Measurements from ENCODE around the gene MARVELD1.

MARVELD1 gene

DNA sequence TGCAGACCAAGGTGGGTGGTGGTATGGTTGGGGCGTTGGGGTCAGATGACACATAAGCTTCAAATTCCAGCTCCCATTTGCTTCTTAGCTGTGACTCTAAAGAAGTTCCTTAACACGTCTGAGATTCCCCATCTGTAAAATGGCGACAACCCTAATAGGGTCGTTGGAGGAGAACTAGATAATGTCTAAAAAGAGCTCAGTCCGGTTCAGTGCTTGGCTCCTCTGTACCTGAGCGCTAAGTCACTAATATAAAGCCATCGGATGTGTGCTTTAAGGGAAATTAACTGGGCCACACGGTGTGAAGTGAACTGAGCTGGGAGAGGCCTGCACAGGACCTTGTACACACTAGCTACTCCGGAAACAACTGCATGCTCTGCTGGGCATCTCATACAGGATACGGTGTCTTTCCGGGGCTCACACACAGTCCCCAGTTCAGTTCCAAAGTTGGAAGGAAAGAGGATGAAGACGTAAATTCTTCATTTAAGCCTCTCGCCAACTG is 22.9 kb downstream of the MARVELD1 start:
- Histone ChIP-seq H3K79me2 (ENCODE audit: low read length) (peaks cover 40% of the 10 kb centered on the region), H3K27ac (ENCODE audit: low read length) (no peak overlapping the region), H3K27me3 (replicated peaks; ENCODE audit: insufficient read depth, low read length) (no peaks in the 10 kb centered on the region), H3K9me3 (replicated peaks; ENCODE audit: insufficient read depth, low read length) (no peaks in the 10 kb centered on the region), H3K9me2 (replicated peaks; ENCODE audit: insufficient read depth, low read length) (no peaks in the 10 kb centered on the region), H3K4me2 (ENCODE audit: low read depth, low read length) (peak overlapping the region; percentile 81), H3K4me1 (ENCODE audit: low read length) (peaks cover 14% of the 10 kb centered on the region), H3K36me3 (replicated peaks; ENCODE audit: insufficient read depth, low read length) (no peaks in the 10 kb centered on the region), H3K9ac (ENCODE audit: low read length) (peak overlapping the region; percentile 3; the same call in 1 of the 2 replicates), H4K20me1 (ENCODE audit: insufficient read depth, low read length) (no peaks in the 10 kb centered on the region), H2AFZ (ENCODE audit: low read length) (peak overlapping the region; percentile 95), H3K4me3 (ENCODE audit: low read length) (peak overlapping the region; percentile 96), H3F3A (ENCODE audit: insufficient read depth, low read length) (no peaks in the 10 kb centered on the region)
- TF ChIP-seq EZH2 (optimal IDR thresholded peaks at IDR 0.05; ENCODE audit: low read depth, low read length) = no peak
- TF ChIP-seq, protein P1, sequence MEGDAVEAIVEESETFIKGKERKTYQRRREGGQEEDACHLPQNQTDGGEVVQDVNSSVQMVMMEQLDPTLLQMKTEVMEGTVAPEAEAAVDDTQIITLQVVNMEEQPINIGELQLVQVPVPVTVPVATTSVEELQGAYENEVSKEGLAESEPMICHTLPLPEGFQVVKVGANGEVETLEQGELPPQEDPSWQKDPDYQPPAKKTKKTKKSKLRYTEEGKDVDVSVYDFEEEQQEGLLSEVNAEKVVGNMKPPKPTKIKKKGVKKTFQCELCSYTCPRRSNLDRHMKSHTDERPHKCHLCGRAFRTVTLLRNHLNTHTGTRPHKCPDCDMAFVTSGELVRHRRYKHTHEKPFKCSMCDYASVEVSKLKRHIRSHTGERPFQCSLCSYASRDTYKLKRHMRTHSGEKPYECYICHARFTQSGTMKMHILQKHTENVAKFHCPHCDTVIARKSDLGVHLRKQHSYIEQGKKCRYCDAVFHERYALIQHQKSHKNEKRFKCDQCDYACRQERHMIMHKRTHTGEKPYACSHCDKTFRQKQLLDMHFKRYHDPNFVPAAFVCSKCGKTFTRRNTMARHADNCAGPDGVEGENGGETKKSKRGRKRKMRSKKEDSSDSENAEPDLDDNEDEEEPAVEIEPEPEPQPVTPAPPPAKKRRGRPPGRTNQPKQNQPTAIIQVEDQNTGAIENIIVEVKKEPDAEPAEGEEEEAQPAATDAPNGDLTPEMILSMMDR (IDR thresholded peaks at IDR 0.05; ENCODE audit: low read length) = no peak
- TF ChIP-seq EZH2phosphoT487 (IDR thresholded peaks at IDR 0.05; ENCODE audit: low read length) = no peak
- no peak for DNase-seq

DNA sequence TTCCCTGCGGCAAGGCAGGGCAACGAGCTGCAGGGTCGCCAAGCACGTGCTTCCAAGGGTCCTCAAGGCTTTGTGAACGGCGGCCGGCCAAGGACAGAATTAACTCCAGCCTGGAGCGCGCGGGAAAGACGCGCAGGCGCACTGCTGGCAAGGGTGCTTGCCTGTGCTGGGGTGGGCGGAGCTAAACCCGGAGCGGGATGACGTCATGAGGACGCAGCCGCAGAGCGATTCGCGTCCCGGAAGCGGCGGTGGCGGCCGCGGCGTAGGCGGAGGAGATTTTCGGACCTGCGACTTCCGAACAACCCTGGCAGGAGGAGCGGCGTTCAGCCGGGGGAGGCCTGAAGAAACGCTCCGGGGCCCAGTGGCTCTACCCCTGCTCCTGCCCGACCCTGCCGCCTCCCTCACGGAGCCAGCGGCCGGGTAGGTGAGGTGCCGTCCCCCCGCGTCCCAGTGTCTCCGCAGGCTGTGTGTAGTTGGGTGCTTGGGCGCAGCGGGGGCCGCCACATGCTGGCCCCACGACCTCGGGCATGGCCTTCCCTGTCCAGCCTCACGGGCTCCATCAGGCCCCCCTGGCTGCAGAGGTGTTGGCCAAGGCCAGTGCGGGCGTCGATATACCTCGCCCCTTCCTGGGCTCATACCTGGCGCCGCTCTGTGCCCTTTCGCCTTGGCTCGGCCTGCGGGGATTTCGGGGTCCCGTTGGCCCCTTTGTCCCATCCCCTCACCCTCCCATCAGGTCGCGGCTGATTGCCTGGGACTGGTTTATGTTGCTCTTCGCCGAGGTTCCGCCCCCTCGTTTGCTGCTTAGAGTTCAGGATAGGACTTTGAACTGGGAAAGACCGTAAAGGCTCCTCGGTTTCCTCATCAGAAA is 23.6 kb downstream of the MARVELD1 start, which contains the start of gene ZFYVE27:
TSS of gene ZFYVE27 (plus strand) at position 227 of the 868 bp plus-strand sequence. CDS start 1,350 bp downstream, outside the sequence.
- Histone ChIP-seq H3K4me3 (ENCODE audit: low read length) (peak within 1 kb of the TSS; percentile 96), H3K79me2 (ENCODE audit: low read length) (peaks cover 42% of the 10 kb centered on the region), H3K27me3 (replicated peaks; ENCODE audit: insufficient read depth, low read length) (no peaks in the 10 kb centered on the region)

DNA sequence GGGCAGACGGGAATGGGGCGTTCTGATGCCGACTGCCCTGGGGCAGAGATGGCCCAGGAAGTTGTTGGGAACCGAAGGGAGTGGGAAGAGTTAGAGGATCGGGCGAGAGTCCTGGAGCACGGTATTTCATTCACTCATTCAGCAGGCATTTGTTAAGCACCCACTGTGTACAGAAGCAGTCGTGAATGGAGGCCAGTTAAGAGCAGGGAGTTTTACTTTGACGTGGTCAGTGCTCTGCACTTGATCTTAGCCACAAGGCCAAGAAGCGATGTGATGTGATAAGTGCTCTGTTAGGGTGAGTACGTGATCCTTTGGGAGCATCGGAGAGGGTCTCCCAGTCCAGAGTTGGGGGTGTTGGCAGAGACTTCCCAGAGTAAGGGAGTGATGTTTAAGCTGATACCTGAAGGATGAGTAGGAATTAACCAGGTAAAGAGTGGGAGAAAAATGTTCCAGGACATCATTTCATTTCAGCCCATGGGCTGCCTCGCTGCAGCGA is 24.3 kb downstream of the MARVELD1 start:
- DNase-seq = no peak
- Histone ChIP-seq H3K9me3 (replicated peaks; ENCODE audit: insufficient read depth, low read length) (no peaks in the 10 kb centered on the region), H3K27me3 (replicated peaks; ENCODE audit: insufficient read depth, low read length) (no peaks in the 10 kb centered on the region), H3K4me2 (ENCODE audit: low read depth, low read length) (peak overlapping the region; percentile 90), H2AFZ (ENCODE audit: low read length) (peak overlapping the region; percentile 95; the same call in 1 of the 2 replicates), H3F3A (ENCODE audit: insufficient read depth, low read length) (no peaks in the 10 kb centered on the region), H3K9me2 (replicated peaks; ENCODE audit: insufficient read depth, low read length) (no peaks in the 10 kb centered on the region), H3K79me2 (ENCODE audit: low read length) (peaks cover 44% of the 10 kb centered on the region), H3K9ac (ENCODE audit: low read length) (peak overlapping the region; percentile 91), H3K4me3 (ENCODE audit: low read length) (peak overlapping the region; percentile 96), H4K20me1 (ENCODE audit: insufficient read depth, low read length) (no peaks in the 10 kb centered on the region), H3K36me3 (replicated peaks; ENCODE audit: insufficient read depth, low read length) (no peaks in the 10 kb centered on the region), H3K27ac (ENCODE audit: low read length) (peak overlapping the region; percentile 69; the same call in 1 of the 2 replicates), H3K4me1 (ENCODE audit: low read length) (peaks cover 14% of the 10 kb centered on the region)
- TF ChIP-seq EZH2 (optimal IDR thresholded peaks at IDR 0.05; ENCODE audit: low read depth, low read length) (no peak), EZH2phosphoT487 (IDR thresholded peaks at IDR 0.05; ENCODE audit: low read length) (no peak)
- TF ChIP-seq, protein P1 (IDR thresholded peaks at IDR 0.05; ENCODE audit: low read length) = no peak

More for the DNA sequence above, 23.6 kb downstream of the MARVELD1 start, which contains the start of gene ZFYVE27:
- no peaks in the 10 kb centered on the region for H3F3A ChIP-seq (ENCODE audit: insufficient read depth, low read length)
- H2AFZ ChIP-seq (ENCODE audit: low read length) = peak within 1 kb of the TSS; percentile 95
- H3K9me2 ChIP-seq (replicated peaks; ENCODE audit: insufficient read depth, low read length) = no peaks in the 10 kb centered on the region
- DNase-seq = peak; percentile 96
- peaks cover 14% of the 10 kb centered on the region for H3K4me1 ChIP-seq (ENCODE audit: low read length)
- no peaks in the 10 kb centered on the region for H3K36me3 ChIP-seq (replicated peaks; ENCODE audit: insufficient read depth, low read length)
- no peaks in the 10 kb centered on the region for H3K9me3 ChIP-seq (replicated peaks; ENCODE audit: insufficient read depth, low read length)
- H3K4me2 ChIP-seq (ENCODE audit: low read depth, low read length) = peak within 1 kb of the TSS; percentile 90
- H4K20me1 ChIP-seq (ENCODE audit: insufficient read depth, low read length) = no peaks in the 10 kb centered on the region
- H3K27ac ChIP-seq (ENCODE audit: low read length) = peak within 1 kb of the TSS; percentile 69
- TF ChIP-seq EZH2 (optimal IDR thresholded peaks at IDR 0.05; ENCODE audit: low read depth, low read length) (no peak), EZH2phosphoT487 (IDR thresholded peaks at IDR 0.05; ENCODE audit: low read length) (no peak)
- TF ChIP-seq, protein P1 (IDR thresholded peaks at IDR 0.05; ENCODE audit: low read length) = no peak
- H3K9ac ChIP-seq (ENCODE audit: low read length) = peak within 1 kb of the TSS; percentile 91
